DND-41 (cell line): ENCODE data around the gene GRIN2A.

Experiments used
- CTCF ChIP-seq: IDR thresholded peaks from 2 replicates; pipeline ENCODE4 v1.5.1; 2012; ENCODE audit warnings: borderline replicate concordance, low read length, moderate library complexity, mild to moderate bottlenecking; ENCODE audit not compliant: poor library complexity, severe bottlenecking; ENCODE audit errors: extremely low read depth
- EZH2 ChIP-seq: IDR thresholded peaks from 3 replicates; pipeline ENCODE4 v1.6.1; 2012; ENCODE audit warnings: borderline replicate concordance, low read depth, mild to moderate bottlenecking, moderate library complexity, low read length, inconsistent platforms; ENCODE audit not compliant: severe bottlenecking

DNA sequence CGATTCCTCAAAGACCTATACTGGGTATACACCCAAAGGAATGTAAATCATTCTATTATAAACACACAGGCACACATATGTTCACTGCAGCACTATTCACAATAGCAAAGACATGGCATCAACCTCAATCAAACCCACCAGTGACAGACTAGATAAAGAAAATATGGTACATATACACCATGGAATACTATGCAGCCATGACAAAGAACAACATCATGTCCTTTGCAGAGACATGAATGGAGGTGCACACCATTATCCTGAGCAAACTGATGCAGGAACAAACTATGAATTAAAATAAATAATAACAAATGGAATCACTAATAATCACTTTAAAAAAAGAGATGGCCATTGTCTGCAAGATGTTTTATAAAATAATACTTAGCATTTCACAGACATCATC is 380.1 kb downstream of the GRIN2A start:
- TF ChIP-seq CTCF = no peak
- TF ChIP-seq EZH2 = no peak
